Measurements from ENCODE around the gene SCYGR2. TPM values are rescaled to one million over a fixed set of nuclear protein-coding genes. Genes with fewer than 3 reads are reported as not detected.
"Not testable (repeated sequence)": the region's sequence is repeated elsewhere in the genome, so short reads cannot be mapped to it uniquely, and the experiment has no call there.

The SCYGR2 gene, protein sequence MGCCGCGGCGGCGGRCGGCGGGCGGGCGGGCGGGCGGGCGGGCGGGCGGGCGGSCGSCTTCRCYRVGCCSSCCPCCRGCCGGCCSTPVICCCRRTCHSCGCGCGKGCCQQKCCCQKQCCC
- not detected in 2 replicates for total RNA-seq (2022)
- percentile 26 among the genes with signal in this experiment for Bru-seq, nascent RNA
- percentile 34 among the genes with signal in this experiment for BruChase-seq, experiment 1, labeled RNA remaining after a 2-hour chase
- BruChase-seq, experiment 2, labeled RNA remaining after a 6-hour chase, result not detected
- long read RNA-seq, result 0 reads

DNA sequence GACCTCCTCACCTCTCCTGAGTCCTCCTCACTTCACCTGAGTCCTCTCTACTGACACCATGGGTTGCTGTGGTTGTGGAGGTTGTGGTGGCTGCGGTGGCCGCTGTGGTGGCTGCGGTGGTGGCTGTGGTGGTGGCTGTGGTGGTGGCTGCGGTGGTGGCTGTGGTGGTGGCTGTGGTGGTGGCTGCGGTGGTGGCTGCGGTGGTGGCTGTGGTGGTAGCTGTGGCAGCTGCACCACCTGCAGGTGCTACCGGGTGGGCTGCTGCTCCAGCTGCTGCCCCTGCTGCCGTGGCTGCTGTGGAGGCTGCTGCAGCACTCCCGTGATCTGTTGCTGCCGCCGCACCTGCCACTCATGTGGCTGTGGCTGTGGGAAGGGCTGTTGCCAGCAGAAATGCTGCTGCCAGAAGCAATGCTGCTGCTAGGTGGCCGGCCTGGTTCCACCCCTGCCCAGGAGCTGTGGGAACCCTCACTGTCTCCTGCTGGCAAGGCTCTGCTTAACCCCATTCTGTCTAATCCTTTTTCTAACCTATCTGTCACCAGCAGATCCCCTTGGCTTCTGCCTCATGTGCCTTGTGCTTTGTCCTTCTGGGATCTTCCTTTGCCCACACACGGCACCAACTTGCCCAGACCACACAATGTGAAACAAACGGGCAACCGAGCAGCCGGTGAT is at the start of gene SCYGR2:
SCYGR2 (plus strand) TSS at position 59 of the 669 bp plus-strand sequence; CDS start at position 59, 0 bp downstream.
- H3K9me3 ChIP-seq; DNase-seq; H3K4me1 Mint-ChIP-seq (ENCODE audit: low read depth, unreplicated experiment); H3K36me3 ChIP-seq (ENCODE audit: control insufficient read depth, insufficient read depth, low read length); H3K27me3 Mint-ChIP-seq (ENCODE audit: insufficient read depth, unreplicated experiment); POLR2A ChIA-PET; CTCF ChIA-PET; H3K27me3 ChIP-seq (replicated peaks; ENCODE audit: control insufficient read depth, insufficient read depth, low read length); H3K36me3 Mint-ChIP-seq (ENCODE audit: insufficient read depth, unreplicated experiment); H3K4me1 ChIP-seq; H3K4me3 ChIP-seq (ENCODE audit: low read depth, low read length); intact Hi-C loops (cut with micrococcal nuclease; ENCODE audit: unreplicated experiment); BruUV-seq (replicated peaks); H3K9me3 Mint-ChIP-seq (ENCODE audit: unreplicated experiment); H3K4me3 Mint-ChIP-seq (ENCODE audit: unreplicated experiment): not testable (repeated sequence)
- peak within 1 kb of the TSS; percentile 16 for H3K27ac Mint-ChIP-seq (ENCODE audit: unreplicated experiment)

DNA sequence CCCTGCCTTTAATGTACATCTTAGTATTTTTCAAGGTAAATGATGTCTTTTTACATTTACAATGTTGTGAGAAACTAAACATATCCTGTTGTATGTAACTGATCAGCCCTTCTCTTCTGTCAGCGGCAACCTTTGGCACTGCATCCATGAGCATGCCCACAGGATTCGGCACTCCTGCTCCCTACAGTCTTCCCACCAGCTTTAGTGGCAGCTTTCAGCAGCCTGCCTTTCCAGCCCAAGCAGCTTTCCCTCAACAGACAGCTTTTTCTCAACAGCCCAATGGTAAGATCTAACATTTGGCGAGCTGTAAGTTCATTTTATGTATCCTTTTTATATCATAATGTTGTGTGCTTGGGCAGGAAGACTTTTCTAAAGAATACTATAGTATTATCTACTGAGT is 46.9 kb upstream of the SCYGR2 start:
- Mint-ChIP-seq H3K27ac (ENCODE audit: unreplicated experiment) (no peak overlapping the region), H3K36me3 (ENCODE audit: insufficient read depth, unreplicated experiment) (peaks cover 43% of the 10 kb centered on the region), H3K4me1 (ENCODE audit: low read depth, unreplicated experiment) (no peaks in the 10 kb centered on the region), H3K4me3 (ENCODE audit: unreplicated experiment) (no peak overlapping the region), H3K9me3 (ENCODE audit: unreplicated experiment) (no peaks in the 10 kb centered on the region), H3K27me3 (ENCODE audit: insufficient read depth, unreplicated experiment) (no peaks in the 10 kb centered on the region)
- Histone ChIP-seq H3K4me3 (ENCODE audit: low read depth, low read length) (no peak overlapping the region), H3K9me3 (no peaks in the 10 kb centered on the region), H3K4me1 (no peaks in the 10 kb centered on the region), H3K27me3 (replicated peaks; ENCODE audit: control insufficient read depth, insufficient read depth, low read length) (no peaks in the 10 kb centered on the region), H3K36me3 (ENCODE audit: control insufficient read depth, insufficient read depth, low read length) (no peaks in the 10 kb centered on the region)
- no peak for DNase-seq
- intact Hi-C loops (cut with micrococcal nuclease; ENCODE audit: unreplicated experiment), result no loop called here
- ChIA-PET CTCF (no interaction called here), POLR2A (no interaction called here)
- BruUV-seq (replicated peaks), result no TSS peak
- TF ChIP-seq, protein P1, sequence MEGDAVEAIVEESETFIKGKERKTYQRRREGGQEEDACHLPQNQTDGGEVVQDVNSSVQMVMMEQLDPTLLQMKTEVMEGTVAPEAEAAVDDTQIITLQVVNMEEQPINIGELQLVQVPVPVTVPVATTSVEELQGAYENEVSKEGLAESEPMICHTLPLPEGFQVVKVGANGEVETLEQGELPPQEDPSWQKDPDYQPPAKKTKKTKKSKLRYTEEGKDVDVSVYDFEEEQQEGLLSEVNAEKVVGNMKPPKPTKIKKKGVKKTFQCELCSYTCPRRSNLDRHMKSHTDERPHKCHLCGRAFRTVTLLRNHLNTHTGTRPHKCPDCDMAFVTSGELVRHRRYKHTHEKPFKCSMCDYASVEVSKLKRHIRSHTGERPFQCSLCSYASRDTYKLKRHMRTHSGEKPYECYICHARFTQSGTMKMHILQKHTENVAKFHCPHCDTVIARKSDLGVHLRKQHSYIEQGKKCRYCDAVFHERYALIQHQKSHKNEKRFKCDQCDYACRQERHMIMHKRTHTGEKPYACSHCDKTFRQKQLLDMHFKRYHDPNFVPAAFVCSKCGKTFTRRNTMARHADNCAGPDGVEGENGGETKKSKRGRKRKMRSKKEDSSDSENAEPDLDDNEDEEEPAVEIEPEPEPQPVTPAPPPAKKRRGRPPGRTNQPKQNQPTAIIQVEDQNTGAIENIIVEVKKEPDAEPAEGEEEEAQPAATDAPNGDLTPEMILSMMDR (IDR thresholded peaks at IDR 0.05; ENCODE audit: insufficient read depth in 1 of 2, low read depth in 1 of 2, low read length in 1 of 2, severe bottlenecking in 1 of 2, unreplicated experiment in 1 of 2), result no peak

DNA sequence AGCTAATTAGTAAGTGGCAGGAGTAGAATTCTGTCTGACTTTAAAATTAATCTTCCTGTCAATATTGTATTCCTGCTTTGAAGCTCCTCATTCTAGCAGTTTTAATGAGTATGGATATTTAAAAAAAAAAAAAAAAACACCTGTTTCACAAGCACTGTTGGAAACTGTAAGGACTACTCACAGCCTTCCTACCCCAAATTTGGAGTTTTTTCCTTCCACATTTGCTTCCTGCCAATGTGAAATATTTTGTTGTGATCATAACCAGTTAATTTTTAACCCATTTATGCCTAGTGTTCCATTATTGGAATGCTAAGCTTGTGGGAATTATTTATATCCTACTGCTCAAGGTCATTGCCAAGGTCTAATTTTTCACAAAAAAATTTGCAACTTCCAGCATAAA is 36.1 kb upstream of the SCYGR2 start:
- ChIA-PET CTCF (no interaction called here), POLR2A (no interaction called here)
- intact Hi-C loops (cut with micrococcal nuclease; ENCODE audit: unreplicated experiment), result no loop called here
- H3K9me3 ChIP-seq, result no peaks in the 10 kb centered on the region
- H3K27ac Mint-ChIP-seq (ENCODE audit: unreplicated experiment), result no peak overlapping the region
- no TSS peak for BruUV-seq (replicated peaks)
- no peak overlapping the region for H3K4me3 ChIP-seq (ENCODE audit: low read depth, low read length)
- H3K36me3 ChIP-seq (ENCODE audit: control insufficient read depth, insufficient read depth, low read length), result no peaks in the 10 kb centered on the region
- no peaks in the 10 kb centered on the region for H3K27me3 ChIP-seq (replicated peaks; ENCODE audit: control insufficient read depth, insufficient read depth, low read length)
- no peaks in the 10 kb centered on the region for H3K27me3 Mint-ChIP-seq (ENCODE audit: insufficient read depth, unreplicated experiment)
- no peak overlapping the region for H3K4me3 Mint-ChIP-seq (ENCODE audit: unreplicated experiment)
- H3K4me1 ChIP-seq, result no peaks in the 10 kb centered on the region
- TF ChIP-seq, protein P1 (IDR thresholded peaks at IDR 0.05; ENCODE audit: insufficient read depth in 1 of 2, low read depth in 1 of 2, low read length in 1 of 2, severe bottlenecking in 1 of 2, unreplicated experiment in 1 of 2), result no peak
- H3K9me3 Mint-ChIP-seq (ENCODE audit: unreplicated experiment), result no peaks in the 10 kb centered on the region
- H3K36me3 Mint-ChIP-seq (ENCODE audit: insufficient read depth, unreplicated experiment), result peaks cover 15% of the 10 kb centered on the region
- no peaks in the 10 kb centered on the region for H3K4me1 Mint-ChIP-seq (ENCODE audit: low read depth, unreplicated experiment)
- DNase-seq, result no peak
